K562 (cell line): ENCODE data around the gene EIPR1. TPM values are rescaled to one million over a fixed set of nuclear protein-coding genes. Genes with fewer than 3 reads are reported as not detected.

ENCODE experiments used
- ATAC-seq: fragments of 200-7000 bp; cut with Tn5 transposase; 3 replicates; pipeline ENCODE4 v1.9.1; 2020; ENCODE audit warnings: moderate library complexity
- BruUV-seq: library from RNA; stranded (reverse); fragments of 400-500 nt; replicated peaks from 2 replicates; lab custom pipeline; 2021; lab: Mats Ljungman, UMichigan
- CTCF ChIA-PET: fragments of 300-600 bp; formaldehyde crosslinking; extraction: SDS; loops from one replicate; lab custom pipeline; 2021; ENCODE audit warnings: low intra/inter-chr PET ratio; lab: Yijun Ruan, JAX
- POLR2A ChIA-PET: fragments of 300-600, 350-650 bp; sonication (Branson Sonifier 250); formaldehyde crosslinking; extraction: SDS; loops from one replicate; lab custom pipeline; 2021; ENCODE audit warnings: antibody characterized with exemption, inconsistent platforms; lab: Yijun Ruan, JAX
- DNase-seq, 4 experiments: peaks; one replicate each; pipeline versions ENCODE4 v3.0.0 to v3.0.0-alpha.2; 2011 to 2018; ENCODE audit warnings: low spot score in 3 of 4, mixed read lengths in 3 of 4; ENCODE audit errors: extremely low read depth in 1 of 4
- FAIRE-seq: peaks from 2 replicates; lab custom pipeline; 2011; peaks lifted over from hg19 to GRCh38; lab: Jason Lieb, UNC
- H2AFZ ChIP-seq: 2 replicates; pipeline ENCODE4 v1.6.0; 2011; ENCODE audit warnings: low read depth, low read length, control low read depth, inconsistent platforms
- H3K27ac ChIP-seq: fragments of 200-600 bp; 3 replicates; pipeline ENCODE4 v1.8.0; 2011; ENCODE audit warnings: low read depth, mild to moderate bottlenecking, control low read depth, inconsistent platforms, low read length, moderate library complexity, mixed read lengths; ENCODE audit errors: extremely low read depth
- H3K27me3 ChIP-seq, 2 experiments: fragments of 300-600 bp in 1 of 2; 2 replicates in 1 of 2; 3 replicates in 1 of 2; pipeline versions ENCODE4 v1.6.0 to v1.8.0; 2011; ENCODE audit warnings: inconsistent platforms in 2 of 2, low read length in 2 of 2, mild to moderate bottlenecking in 1 of 2, mixed read lengths in 1 of 2, moderate library complexity in 1 of 2; ENCODE audit not compliant: control insufficient read depth in 2 of 2, insufficient read depth in 2 of 2
- H3K36me3 ChIP-seq: fragments of 300-600 bp; 3 replicates; pipeline ENCODE4 v1.8.0; 2011; ENCODE audit warnings: mild to moderate bottlenecking, low read length, inconsistent platforms; ENCODE audit not compliant: control insufficient read depth, insufficient read depth
- H3K4me1 ChIP-seq, 2 experiments: fragments of 200-600 bp in 1 of 2; replicated peaks in 1 of 2; 2 replicates in 1 of 2; 3 replicates in 1 of 2; pipeline versions ENCODE4 v1.5.1 to v1.8.0; 2011; ENCODE audit warnings: inconsistent platforms in 2 of 2, low read length in 2 of 2, mild to moderate bottlenecking in 1 of 2, mixed read lengths in 1 of 2, moderate library complexity in 1 of 2; ENCODE audit not compliant: control insufficient read depth in 2 of 2, insufficient read depth in 2 of 2
- H3K4me2 ChIP-seq: 2 replicates; pipeline ENCODE4 v1.6.1; 2011; ENCODE audit warnings: low read length, control low read depth, inconsistent platforms, mixed read lengths; ENCODE audit not compliant: insufficient read depth
- H3K4me3 ChIP-seq: fragments of 200-600 bp; sonication (generic), shearing (Covaris generic); 2 replicates; pipeline ENCODE4 v1.5.1; 2016; ENCODE audit warnings: control low read depth, inconsistent platforms
- H3K79me2 ChIP-seq: fragments of 200-600 bp; 3 replicates; pipeline ENCODE4 v1.8.0; 2011; ENCODE audit warnings: low read length, inconsistent platforms; ENCODE audit not compliant: control insufficient read depth, insufficient read depth
- H3K9ac ChIP-seq, 2 experiments: 2 replicates each; pipeline versions ENCODE4 v1.6.0 to v1.6.1; 2011; ENCODE audit warnings: low read depth in 2 of 2, low read length in 2 of 2, control low read depth in 1 of 2, inconsistent platforms in 1 of 2, mild to moderate bottlenecking in 1 of 2, mixed read lengths in 1 of 2; ENCODE audit not compliant: insufficient read depth in 1 of 2
- H3K9me1 ChIP-seq: one replicate; pipeline ENCODE4 v1.6.0; 2011; ENCODE audit warnings: inconsistent platforms, mild to moderate bottlenecking, low read length, moderate library complexity; ENCODE audit not compliant: control insufficient read depth, insufficient read depth
- H3K9me3 ChIP-seq: replicated peaks from 2 replicates; pipeline ENCODE4 v1.5.1; 2011; ENCODE audit warnings: low read depth, low read length, inconsistent platforms; ENCODE audit not compliant: control insufficient read depth, insufficient read depth
- H4K20me1 ChIP-seq: replicated peaks from 2 replicates; pipeline ENCODE4 v1.6.1; 2011; ENCODE audit warnings: low read length, inconsistent platforms, mixed read lengths; ENCODE audit not compliant: control insufficient read depth, insufficient read depth
- CHD2 ChIP-seq: IDR thresholded peaks from 2 replicates; pipeline ENCODE4 v1.6.1; 2011; ENCODE audit warnings: low read depth, low read length
- DIDO1 ChIP-seq: fragments of 450-650 bp; IDR thresholded peaks from 2 replicates; pipeline ENCODE4 v1.6.1; 2016; ENCODE audit warnings: low read depth, missing biosample characterization, missing genetic modification characterization
- ETV6 ChIP-seq, 3 experiments: fragments of 150-350 bp in 1 of 3; sonication (generic) in 1 of 3; formaldehyde crosslinking in 1 of 3; IDR thresholded peaks; 2 replicates each; pipeline versions ENCODE4 v1.6.1 to v1.8.0; 2014 to 2022; ENCODE audit warnings: borderline replicate concordance in 2 of 3, low read depth in 2 of 3, antibody characterized with exemption in 1 of 3, low read length in 1 of 3, mild to moderate bottlenecking in 1 of 3, missing genetic modification reagents in 1 of 3
- FOXA1 ChIP-seq: fragments of 450-650 bp; IDR thresholded peaks from 2 replicates; pipeline ENCODE4 v1.6.1; 2016; ENCODE audit warnings: mild to moderate bottlenecking, borderline replicate concordance
- HBP1 ChIP-seq: fragments of 450-650 bp; formaldehyde crosslinking; IDR thresholded peaks from 2 replicates; pipeline ENCODE4 v1.4.0; 2022; ENCODE audit warnings: missing genetic modification characterization
- HDAC1 ChIP-seq, 2 experiments: fragments of 450-650 bp; IDR thresholded peaks; 2 replicates each; pipeline ENCODE4 v1.6.1; 2016 to 2017; ENCODE audit warnings: inconsistent platforms in 1 of 2, mild to moderate bottlenecking in 1 of 2, moderate library complexity in 1 of 2
- HES1 ChIP-seq: fragments of 450-650 bp; IDR thresholded peaks from 2 replicates; pipeline ENCODE4 v1.6.1; 2016; ENCODE audit warnings: low read depth, mild to moderate bottlenecking, moderate library complexity
- HINFP ChIP-seq: fragments of 450-650 bp; conservative IDR thresholded peaks from 2 replicates; pipeline ENCODE4 v1.6.1; 2016; ENCODE audit warnings: missing genetic modification characterization, low read depth, mild to moderate bottlenecking, control low read depth, missing compliant biosample characterization
- IRF2 ChIP-seq: sonication (generic); formaldehyde crosslinking; IDR thresholded peaks from 2 replicates; pipeline ENCODE4 v1.8.1; 2022; ENCODE audit warnings: mild to moderate bottlenecking, missing genetic modification reagents
- MTA2 ChIP-seq: fragments of 450-650 bp; IDR thresholded peaks from 2 replicates; pipeline ENCODE4 v1.6.1; 2016; ENCODE audit warnings: low read depth
- NFATC3 ChIP-seq: fragments of 450-650 bp; IDR thresholded peaks from 2 replicates; pipeline ENCODE4 v1.6.1; 2017; ENCODE audit warnings: mild to moderate bottlenecking
- NR2C2 ChIP-seq, 2 experiments: fragments of 200-800 bp in 1 of 2; sonication (Bioruptor generic) in 1 of 2; sonication (generic) in 1 of 2; formaldehyde crosslinking in 1 of 2; IDR thresholded peaks; 2 replicates each; pipeline versions ENCODE4 v1.6.1 to v1.8.0; 2016 to 2022; ENCODE audit warnings: mild to moderate bottlenecking in 1 of 2, missing compliant biosample characterization in 1 of 2, missing genetic modification characterization in 1 of 2, missing genetic modification reagents in 1 of 2
- PHTF2 ChIP-seq: fragments of 250-450 bp; sonication (Bioruptor Pico); IDR thresholded peaks from 2 replicates; pipeline ENCODE4 v1.5.0; 2021; ENCODE audit warnings: mild to moderate bottlenecking
- SAFB ChIP-seq: fragments of 200-400 bp; formaldehyde crosslinking; IDR thresholded peaks from 2 replicates; pipeline ENCODE4 v1.6.1; 2017; ENCODE audit warnings: low read depth, low read length, borderline replicate concordance
- SAFB2 ChIP-seq: fragments of 200-400 bp; formaldehyde crosslinking; IDR thresholded peaks from 2 replicates; pipeline ENCODE4 v1.6.1; 2018; ENCODE audit warnings: borderline replicate concordance, low read length, low read depth, moderate library complexity; ENCODE audit not compliant: severe bottlenecking
- ZNF445 ChIP-seq: fragments of 250-450 bp; sonication (Bioruptor Pico); IDR thresholded peaks from 2 replicates; pipeline ENCODE4 v1.4.0; 2020; ENCODE audit warnings: low read depth, mild to moderate bottlenecking, moderate library complexity
- WGBS: fragments of 100-300 bp; shearing (Covaris generic); methylation state at CpG from one replicate; pipeline ENCODE4 v1.1.6; 2016; ENCODE audit warnings: low coverage, mixed read lengths; ENCODE audit not compliant: insufficient coverage; ENCODE audit errors: missing lambda C conversion rate; 5-methylcytosine and 5-hydroxymethylcytosine counted together
- in situ Hi-C: fragments of 300-500 bp; cut with MboI; formaldehyde crosslinking; loops from 4 replicates; pipeline ENCODE4 v1.15.0; 2018; ENCODE audit warnings: inconsistent platforms, mixed read lengths
- intact Hi-C: fragments of 100-400 bp; cut with micrococcal nuclease; formaldehyde crosslinking; loops from 2 replicates; pipeline ENCODE4 v1.14.2; 2022
- polyA plus RNA-seq, 8 experiments: library from polyadenylated mRNA; depleted of rRNA in 4 of 8; stranded (reverse) in 5 of 8; unstranded in 3 of 8; fragments of >200 nt; fragmentation: Nextera tagmentation in 2 of 8; fragmentation: Illumina TruSeq in 1 of 8; extraction: Ambion mirVana in 2 of 8; extraction: Trizol in 1 of 8; gene quantifications; 2 replicates each; pipeline versions ENCODE4 v1.2.1 to v1.2.3, GENCODE V29; 2011 to 2014; ENCODE audit warnings: inconsistent platforms in 1 of 8, missing spikeins in 1 of 8
- total RNA-seq, 7 experiments: library from RNA; depleted of rRNA in 6 of 7; stranded (reverse); fragments of >200 nt in 6 of 7; fragmentation: Illumina TruSeq in 2 of 7; extraction: Trizol in 2 of 7; gene quantifications; 2 replicates each; pipeline versions ENCODE4 v1.2.1 to v1.2.3, GENCODE V29; 2011 to 2021; ENCODE audit warnings: low replicate concordance in 1 of 7

The EIPR1 gene
- total and polyA plus RNA-seq, 9 of the 15 experiments (the other 6 are each of a cell fraction or from before 2014, with no cell fraction given), result 19.9 to 54.4 (median 35.9) TPM

GRCh38 chr2:3211256-3212060 is 166.2 kb downstream of the EIPR1 start:
- H3K9me3 ChIP-seq, result no peaks in the 10 kb centered on the region
- intact Hi-C loops, result no loop called here
- no peak overlapping the region for H3K4me3 ChIP-seq
- no peaks in the 10 kb centered on the region for H3K4me1 ChIP-seq
- in situ Hi-C loops, result no loop called here
- ATAC-seq (no peak), FAIRE-seq (no peak), DNase-seq (no peak)
- no peak overlapping the region for H3K9ac ChIP-seq
- H3K36me3 ChIP-seq, result peaks cover 14% of the 10 kb centered on the region; the same call in 2 of the 3 replicates
- CTCF ChIA-PET, result no interaction called here
- H3K27ac ChIP-seq, result no peak overlapping the region
- no peaks in the 10 kb centered on the region for H3K9me1 ChIP-seq
- no peaks in the 10 kb centered on the region for H3K79me2 ChIP-seq
- no peak overlapping the region for H3K4me2 ChIP-seq
- POLR2A ChIA-PET, result interaction anchor here (0.6 kb wide), 1 partner anchor 297 kb away, joined by 4 read pairs; no protein-coding TSS in a partner anchor
- no peaks in the 10 kb centered on the region for H4K20me1 ChIP-seq
- 77% methylated on average over 21 of the region's 26 CpGs for WGBS
- H2AFZ ChIP-seq, result no peak overlapping the region
- no peak for TF ChIP-seq MTA2
- no peak for TF ChIP-seq DIDO1 (tag)
- TF ChIP-seq PHTF2 (CRISPR knock-in tag), result no peak
- no peak for TF ChIP-seq HDAC1 (IDR thresholded peaks at IDR 0.05)
- TF ChIP-seq ZNF445, result no peak
- TF ChIP-seq NFATC3, result no peak
- TF ChIP-seq SAFB2, result no peak
- TF ChIP-seq IRF2, result no peak
- TF ChIP-seq NR2C2 (CRISPR knock-in tag; IDR thresholded peaks at IDR 0.05), result no peak
- TF ChIP-seq NR2C2 (tag; IDR thresholded peaks at IDR 0.05), result no peak
- no peak for TF ChIP-seq SAFB
- no peak for TF ChIP-seq HES1
- no peak for TF ChIP-seq ETV6 (IDR thresholded peaks at IDR 0.05; ENCODE audit: borderline replicate concordance in 1 of 2, low read depth in 2 of 2, low read length in 1 of 2)
- TF ChIP-seq ETV6 (CRISPR knock-in tag; IDR thresholded peaks at IDR 0.05; ENCODE audit: borderline replicate concordance), result no peak
- TF ChIP-seq CHD2, result no peak
- no peak for TF ChIP-seq FOXA1
- no peak for TF ChIP-seq HBP1
- no peak for TF ChIP-seq HINFP (tag)
- H3K27me3 ChIP-seq, result no peaks in the 10 kb centered on the region
- no TSS peak for BruUV-seq
